ENCODE measurements around the gene CEMIP.
A peak's percentile ranks its signal among the peaks of the same experiment; 100 is the strongest.

Gene CEMIP

DNA sequence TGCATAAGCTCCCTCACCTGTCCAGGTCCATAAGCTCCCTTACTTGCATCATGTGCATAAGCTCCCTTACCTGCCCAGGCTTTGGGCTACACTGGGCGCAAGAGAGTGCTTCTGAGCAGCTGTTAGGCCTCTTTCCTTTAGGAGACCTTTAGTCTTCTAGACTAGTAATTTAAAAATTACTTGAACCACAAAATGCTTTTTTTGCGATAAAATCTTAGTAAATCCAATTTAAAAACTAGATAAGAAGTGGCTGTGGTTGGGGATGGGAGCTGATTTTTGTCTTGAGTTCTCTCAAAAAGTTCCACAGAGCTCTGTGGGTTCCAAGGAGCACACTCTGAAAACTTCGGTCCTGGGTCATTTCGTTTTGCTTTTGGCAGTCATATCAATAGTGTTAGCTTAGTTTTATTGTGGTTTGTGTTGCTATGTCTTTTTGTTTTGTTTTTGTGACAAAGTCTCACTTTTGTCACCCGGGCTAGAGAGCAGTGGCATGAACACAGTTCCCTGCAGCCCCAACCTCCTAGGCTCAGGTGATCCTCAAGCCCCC is 6.7 kb downstream of the CEMIP start:
- DNase-seq: no peak

DNA sequence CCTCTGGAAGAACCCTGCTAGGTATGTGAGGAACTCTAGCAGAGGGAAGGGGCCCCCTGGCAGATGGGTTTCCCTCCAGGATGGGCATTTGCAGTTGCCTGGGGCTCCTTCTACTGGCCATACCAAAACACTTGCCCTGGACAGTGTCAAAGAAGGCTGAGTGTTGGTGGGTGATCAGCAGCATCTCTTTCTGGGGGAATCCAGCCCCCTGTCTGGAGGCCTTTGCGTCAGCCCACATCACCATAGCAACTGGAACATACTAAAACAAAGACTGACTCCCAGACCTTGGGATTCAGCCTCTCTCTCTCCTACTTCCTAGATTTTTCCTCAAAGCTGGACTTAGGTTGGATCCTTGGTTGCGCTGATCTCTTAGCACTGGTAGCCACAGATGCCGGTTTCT is 8.1 kb downstream of the CEMIP start:
- no peak for DNase-seq

DNA sequence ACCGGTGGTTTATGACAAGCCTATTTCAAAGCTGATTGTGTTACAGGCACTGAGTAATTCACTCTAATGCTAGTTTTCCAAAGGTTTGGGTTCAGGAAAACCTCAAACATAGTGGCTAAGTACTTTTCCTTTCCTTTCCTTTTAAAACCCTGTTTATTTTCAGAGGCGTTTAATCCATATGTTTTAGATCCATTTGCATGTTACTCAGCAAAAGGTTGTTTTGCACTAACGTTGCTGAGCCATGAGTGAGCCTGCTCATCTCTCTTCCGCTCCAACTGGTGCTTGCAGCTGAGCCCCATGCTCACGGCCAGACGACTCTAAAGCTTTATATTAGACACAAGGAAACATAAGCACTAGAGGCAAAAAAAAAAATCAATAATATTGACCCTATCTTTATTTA is 9.4 kb downstream of the CEMIP start:
- no peak for DNase-seq

DNA sequence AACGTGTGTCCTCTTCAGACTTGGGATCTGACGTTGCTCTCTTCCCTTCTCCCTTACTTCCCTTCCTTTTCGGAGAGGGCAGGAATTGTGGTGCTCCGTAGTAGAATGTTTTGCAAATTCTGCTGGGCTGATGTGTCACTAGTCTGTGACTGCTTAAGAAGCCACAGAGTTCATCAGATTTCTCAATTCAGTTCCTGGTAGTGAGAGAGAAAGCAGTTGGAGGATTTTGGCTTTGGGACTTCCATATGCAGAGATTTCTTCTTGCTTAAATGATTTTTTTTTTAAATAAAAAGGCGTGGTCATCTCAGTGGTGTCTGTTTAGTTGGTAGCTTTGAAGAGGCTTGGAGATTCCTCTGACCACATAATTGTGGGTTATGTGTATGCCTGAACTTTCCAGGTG is 10.1 kb downstream of the CEMIP start:
- no peak for DNase-seq

DNA sequence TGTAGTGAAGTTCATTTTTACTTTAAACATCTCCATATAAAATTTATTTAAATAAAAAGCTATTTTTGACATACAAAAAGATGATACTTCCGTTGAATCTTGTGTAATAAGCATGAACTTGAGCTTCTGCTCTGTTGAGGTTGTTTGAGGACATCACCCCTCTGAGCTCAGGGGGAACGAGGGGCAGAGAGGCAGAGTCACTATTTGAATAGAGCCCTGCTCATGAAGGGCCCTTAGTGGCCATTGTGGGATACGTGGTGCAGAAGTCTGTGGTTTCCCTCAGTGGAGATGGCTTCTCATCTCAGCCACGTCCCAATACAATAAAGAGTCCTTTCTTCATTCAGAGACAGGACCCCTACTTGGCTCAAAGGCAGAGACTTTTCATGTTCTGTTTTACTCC is 10.6 kb downstream of the CEMIP start:
- peak; percentile 31 for DNase-seq

DNA sequence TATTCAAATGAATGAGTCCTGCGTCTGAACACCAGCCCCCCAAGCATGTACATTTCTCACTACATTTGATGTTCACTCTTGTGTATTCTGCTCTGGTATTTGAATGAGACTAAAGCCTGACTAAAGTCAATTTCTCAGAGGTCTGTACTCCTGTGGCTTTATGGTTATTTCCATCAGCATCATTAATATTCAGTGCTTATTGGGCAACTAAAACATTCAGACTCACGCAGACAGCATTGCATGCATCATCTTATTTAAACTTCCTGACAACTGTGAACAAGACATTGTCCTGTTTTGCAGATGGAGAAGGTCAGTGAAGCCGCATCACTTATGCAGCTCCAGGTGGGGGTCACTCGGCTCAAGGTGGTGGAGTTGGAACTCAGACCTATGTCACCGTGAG is 11.1 kb downstream of the CEMIP start:
- no peak for DNase-seq

DNA sequence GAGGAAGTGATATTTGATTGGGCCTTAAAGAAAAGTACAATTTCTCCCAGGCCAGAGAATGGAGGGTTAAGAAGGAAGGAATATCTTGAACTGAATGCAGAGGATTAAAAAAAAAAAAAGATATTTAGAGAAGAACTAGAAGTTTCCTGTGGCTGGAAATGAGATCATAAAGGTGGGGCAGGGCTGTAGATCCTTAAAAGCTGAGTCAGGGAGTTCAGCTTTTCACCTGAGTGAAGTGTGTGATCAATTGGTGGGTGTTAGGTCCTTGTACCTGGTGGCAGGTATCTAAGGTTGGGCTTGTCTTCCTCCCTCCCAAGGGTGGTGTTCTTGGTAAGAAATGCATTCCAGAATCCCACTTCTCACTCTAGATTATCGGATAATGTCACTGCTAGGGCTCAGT is 11.8 kb downstream of the CEMIP start:
- DNase-seq: no peak

DNA sequence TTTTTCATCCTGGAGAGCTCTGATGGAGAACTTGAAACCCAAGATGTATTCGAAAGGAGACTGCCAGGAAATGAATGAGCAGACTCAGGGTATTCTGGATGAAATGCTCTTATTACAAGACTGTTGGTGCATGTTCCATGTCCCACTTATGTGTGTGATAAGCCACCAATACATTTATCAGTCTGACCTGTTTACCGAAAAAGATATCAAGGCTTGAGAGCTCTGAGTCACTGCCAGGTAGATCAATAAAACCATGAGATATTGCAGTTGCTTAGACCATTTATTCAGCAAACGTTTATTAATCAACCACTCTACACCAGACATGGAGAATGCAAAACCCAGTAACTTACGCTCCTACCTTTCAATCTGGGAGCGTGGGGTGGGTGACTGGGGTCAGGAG is 17.2 kb downstream of the CEMIP start:
- DNase-seq: no peak

DNA sequence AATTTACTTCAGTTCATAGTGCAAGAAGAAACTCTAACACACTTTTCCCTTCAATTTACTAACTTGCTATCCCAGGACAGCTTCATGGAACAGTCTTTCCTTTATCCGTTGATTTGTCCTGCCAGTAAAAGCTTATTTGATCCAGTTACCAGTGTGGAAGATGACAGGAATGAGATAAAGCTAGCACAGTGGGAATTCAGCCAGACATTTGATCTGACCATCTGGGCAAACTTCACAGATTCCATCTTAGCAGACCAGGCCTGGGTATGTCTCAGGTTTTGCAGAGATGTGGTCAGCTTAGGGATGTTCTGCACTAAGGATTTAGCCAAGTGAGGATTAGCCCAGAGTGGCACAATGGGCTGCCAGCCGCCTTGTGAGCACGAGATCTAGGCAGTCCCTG is 19.7 kb downstream of the CEMIP start:
- DNase-seq: no peak

DNA sequence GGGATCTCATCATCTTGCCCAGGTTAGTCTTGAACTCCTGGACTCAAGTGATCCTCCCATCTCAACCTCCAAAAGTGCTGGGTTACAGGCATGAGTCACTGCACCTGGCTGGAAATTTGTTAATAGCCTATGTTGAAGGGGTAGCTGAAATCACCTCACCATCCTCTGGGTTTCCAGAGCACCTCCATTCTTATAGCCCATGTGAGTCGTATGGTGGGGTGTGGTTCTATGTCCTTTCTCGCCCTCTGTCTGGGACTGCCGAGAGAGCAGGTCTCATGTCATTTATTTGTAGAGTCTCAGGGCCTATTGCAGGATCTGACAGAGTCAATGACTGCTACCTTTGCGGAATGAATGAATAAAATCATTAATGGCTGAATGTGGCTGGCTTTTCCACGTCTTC is 20.9 kb downstream of the CEMIP start:
- no peak for DNase-seq

DNA sequence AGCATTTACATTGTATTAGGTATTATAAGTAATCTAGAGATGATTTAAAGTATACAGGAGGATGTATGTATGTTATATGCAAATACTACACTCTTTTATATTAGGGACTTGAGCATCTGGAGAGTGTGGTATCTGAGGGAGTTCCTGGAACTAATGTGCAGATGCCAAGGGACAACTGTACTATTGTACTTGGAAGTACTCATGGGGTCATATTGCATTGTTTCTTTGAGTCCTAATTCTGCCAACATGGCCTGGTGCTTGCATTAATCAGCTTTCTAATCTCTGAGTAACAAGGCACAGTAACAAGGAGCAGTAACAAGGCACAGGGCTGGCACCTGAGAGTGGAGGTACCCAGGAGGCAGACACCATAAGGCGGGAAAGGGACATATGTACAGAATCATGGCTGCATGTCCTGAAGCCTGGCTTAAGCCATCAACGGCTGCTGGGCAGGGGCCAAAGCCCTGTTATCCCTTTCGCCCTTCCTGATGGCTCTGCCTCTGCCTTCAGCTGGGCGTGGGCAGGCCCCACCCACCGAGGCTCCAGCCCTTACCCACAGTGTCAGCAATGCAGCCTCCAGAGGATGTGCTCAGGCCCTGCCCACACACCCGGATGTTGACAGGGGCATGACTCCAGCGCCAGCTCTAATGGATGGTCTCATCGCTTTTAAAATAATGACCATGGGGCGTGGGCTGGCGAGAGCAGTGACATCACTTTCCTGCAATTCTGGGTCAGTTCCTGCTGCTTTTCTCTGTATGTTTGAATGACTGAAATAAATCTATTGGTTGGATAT is 22.9 kb downstream of the CEMIP start:
- no peak for DNase-seq

DNA sequence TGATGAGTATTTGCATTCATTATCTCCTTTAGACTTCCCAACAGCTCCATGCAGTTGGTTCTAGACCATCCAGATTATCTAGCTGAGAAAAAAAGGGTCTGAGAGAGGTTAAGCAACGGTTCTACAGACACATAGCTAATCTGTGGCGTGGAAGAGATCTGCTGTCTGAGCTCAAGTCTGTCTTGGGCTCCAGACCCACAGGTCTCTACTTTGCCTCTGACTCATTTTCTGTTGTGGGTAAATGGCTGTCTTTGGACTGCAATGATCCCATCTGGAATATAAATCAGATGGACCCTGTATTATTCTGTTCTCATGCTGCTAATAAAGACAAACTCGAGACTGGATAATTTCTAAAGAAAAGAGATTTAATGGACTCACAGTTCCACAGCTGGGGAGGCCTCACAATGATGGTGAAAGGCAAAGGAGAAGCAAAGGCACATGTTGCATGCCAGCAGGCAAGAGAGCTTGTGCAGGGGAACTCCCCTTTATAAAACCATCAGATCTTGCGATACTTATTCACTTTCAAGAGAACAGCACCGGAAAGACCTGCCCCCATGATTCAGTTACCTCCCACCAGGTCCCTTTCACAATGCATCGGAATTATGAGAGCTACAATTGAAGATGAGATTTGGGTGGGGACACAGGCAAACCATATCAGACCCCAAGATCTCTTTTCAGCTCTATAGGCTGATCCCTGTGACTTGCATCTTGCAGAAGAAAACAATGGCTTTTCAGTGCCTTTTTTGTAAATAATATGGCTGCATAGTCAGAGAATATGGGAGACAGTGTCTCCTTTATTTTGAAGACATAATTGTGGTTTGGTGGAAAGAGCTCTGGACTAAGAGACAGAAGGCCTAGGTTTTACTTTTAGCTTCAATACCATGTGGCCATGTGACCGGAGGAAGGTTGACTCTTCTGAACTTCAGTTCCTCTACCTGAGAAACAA is 24.7 kb downstream of the CEMIP start:
- no peak for DNase-seq

DNA sequence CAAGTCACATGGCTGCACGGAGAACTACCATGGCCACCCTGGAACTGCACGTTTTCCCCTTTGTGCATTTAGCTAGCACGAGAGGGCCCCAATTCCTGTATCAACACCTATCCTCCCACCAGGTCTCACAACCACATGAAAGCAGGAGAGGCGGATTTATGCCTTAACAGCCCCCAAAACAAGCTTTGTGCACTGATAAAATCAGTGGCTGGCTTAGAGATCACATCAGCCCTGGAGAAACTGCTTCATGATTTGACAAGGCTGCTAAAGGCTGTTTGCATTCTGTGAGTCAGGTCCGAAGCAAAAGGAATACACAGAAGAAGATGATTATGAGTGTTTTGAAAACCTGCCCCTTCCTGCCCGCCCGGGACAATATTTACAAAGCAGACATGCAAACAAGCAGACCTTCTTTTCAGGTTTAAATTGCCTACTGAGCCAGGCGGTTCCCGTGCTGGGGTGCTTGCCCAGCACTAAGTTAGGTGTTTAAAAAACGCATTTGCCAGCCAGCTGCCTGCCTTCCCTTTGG is 25.9 kb downstream of the CEMIP start:
- DNase-seq: no peak

DNA sequence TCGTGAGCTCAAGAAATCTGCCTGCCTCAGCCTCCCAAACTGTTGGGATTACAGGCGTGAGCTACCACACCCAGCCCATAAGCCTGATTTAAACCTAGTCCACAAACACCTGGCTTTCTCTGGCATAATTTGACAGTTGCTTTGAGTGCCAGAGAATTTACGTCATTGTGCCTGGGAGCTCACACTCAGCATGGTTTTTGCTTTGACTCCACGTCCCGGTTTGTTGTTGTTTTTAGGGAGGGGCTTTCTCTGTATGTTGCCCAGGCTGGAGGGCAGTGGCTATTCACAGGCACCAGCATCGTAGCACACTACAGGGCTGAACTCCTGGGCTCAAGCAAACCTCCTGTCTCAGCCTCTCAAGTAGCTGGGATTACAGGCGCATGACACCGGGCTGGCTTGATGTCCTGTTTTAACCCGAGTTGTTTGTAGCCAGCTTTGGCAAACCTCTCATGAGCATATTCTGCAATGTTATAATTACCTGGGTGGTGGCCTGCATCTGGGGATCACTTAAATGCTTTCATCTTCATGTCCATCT is 32.7 kb downstream of the CEMIP start:
- DNase-seq: no peak

DNA sequence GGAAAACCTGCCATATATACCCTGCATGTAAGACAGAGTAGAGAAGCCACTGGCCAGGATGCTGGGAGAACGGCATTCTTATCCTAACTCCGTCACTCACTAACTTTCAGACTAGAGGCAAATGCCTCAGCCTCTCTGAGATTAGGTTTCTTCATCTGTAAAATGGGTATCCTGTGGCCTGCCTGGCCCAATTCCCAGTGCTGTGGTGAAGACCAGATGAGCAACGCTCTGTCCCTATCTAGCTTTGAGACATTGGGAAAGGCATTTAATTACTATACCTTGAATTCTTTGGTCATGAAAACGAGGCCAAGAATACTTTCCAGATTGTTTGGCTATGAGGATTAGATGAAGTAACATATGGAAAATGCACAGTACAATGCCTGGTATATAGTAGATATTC is 35.9 kb downstream of the CEMIP start:
- DNase-seq: no peak

DNA sequence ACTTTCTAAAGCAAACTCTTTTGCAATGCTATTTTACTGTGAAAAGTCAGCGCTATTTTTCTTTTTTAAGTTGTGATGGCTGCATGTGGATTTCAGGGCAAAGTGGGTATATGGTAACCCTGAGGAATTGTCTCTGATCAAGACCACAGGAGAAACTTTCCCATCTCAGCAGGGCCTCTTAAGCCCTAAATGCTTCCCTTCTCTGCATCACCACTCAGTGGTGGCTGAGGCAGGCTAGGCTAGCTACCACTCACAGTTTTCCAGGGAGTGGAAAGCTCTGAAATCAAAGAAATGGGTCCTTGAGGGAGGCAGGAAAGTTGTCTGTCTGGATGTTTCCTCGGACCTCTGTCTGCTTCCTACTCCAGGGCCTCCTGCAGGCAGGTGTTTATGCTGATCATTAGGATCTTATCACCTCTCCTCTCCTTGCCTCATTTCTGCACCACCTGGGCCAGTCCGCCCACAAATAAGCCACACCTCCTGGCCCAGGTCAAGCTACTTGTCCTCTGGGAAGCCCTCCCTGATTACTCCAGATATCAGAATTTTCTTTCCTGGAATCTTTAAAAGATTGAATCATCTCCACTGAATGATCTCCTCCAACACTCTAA is 37.0 kb downstream of the CEMIP start:
- DNase-seq: no peak

DNA sequence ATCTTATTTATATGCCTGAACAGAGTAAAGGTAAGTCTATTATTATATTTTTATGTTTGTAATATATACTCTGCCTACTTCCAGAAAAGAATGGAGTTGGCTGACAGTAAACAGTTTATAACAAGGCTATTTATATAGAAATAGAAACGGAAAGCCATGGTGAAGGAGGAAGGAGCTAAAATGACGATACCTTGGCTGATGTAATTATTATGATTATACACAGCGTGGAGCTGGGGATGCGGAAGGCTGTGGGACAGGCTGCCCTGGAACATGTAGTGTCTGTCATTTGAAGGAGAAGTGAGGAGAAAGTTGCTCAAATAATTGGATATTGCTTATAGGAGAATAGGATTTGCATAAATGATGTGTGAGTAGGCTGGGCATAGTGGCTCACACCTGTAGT is 37.8 kb downstream of the CEMIP start:
- DNase-seq: no peak

DNA sequence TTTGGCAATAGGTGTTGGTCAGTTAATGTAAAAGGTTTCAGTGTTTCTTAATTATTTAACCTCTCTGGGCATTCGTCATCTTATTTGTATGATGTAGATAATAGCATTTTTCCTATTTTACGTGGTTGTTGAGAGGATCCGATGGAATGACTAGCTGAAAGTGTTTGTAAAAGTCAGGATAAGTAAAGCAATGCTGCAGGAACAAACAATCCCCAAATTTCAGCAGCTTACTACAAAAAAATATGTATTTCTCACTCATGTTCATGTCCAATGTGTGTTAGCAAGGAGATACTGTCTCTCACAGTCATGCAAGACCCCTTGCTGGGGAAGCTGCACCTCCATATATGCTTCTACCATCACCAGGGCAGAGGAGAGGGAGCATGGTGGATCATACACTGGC is 38.7 kb downstream of the CEMIP start:
- DNase-seq: no peak

DNA sequence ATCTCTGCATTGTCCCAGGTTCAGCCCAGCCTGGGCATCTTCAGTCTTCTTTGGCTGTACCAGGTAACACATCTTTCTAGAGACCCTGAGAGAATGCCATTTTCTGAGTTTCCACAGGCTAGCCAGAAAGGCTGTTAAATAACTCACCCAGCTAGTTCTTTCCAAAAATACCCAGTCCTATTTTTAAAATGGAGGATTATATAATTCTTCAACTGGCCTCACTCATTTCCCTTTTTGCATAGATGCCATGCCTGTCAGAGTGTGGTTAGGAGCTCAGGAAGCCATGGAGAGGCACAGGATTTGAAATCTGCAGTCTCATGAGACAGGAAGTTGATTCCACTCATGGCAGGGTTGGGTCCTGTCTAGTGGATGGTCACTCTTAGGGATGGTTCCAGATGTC is 39.8 kb downstream of the CEMIP start:
- no peak for DNase-seq

DNA sequence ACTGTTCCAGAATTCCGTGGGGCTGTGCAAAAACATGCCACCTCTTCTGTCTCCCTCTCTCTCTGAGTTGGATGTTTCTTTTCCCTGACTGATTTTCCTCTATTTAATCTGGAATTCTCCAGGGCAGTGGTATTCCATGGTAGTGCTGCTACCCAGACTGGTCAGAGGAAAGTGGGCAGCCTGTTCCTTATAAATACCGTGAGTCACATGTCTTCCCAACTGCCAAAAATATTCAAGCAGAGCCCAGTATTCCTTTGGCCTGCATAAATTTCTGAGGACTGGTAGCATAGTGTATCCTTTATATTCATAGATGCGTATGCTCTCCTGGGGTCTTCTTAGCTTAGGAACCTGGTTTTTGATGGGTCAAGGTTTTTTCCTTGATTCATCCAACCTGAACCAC is 40.9 kb downstream of the CEMIP start:
- no peak for DNase-seq

DNA sequence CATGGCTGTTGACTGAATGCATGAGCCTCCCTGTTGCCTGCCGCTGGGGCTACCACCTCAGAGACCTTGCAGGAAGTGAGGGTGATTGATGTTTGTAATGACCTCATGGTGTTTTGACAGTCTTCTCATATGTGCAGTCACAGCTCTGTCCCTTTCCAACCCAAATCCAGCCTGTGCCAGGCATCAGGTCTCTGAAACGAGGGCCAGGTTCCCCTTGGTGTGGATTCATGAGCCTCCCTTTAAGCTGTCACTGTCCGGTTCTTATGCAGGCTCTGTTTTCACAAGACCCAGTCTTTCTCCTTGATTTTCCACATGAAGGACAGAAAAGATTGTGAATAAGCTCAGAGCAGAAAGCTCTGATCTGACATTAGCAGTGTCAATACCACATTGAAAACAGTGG is 43.1 kb downstream of the CEMIP start:
- DNase-seq: no peak

DNA sequence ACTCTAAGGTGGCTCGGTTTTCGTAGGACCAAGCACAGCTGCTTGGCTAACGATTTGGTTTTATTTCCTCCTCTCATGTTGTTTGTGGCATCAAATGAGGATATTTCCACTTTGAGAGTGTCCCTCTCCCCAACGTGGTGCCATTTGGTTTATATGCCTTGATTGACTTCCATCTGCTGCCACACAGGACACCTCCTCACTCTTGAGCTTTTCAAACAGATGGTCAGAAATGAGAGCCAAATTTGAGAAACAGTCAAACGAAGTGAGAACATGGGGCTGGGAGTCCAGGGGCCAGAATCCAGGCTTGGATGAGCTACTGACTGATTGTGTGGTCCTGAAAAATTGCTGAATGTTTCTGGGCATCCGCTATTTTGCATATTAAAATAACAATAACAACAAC is 43.5 kb downstream of the CEMIP start:
- no peak for DNase-seq

DNA sequence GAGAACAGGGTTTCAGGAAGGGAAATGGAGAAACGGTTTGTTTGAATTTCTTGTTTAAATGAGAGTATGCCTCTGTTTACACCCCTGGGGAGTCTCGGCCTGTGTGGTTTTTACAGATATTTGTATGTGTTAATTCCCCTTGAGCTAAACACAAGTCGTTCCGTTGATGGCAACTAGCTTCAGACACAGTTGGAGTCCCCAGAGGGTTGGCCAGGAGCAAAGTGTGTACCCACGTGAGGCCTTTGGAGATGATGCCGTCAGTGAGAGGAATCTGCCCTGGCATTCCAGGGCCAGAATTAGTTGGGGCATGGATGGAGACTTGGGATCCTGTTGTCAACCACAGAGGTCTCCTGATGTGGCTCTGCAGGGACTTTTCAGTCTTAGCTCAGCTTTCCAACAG is 44.0 kb downstream of the CEMIP start:
- DNase-seq: no peak
